ENCODE measurements around the gene ZNF124.

ZNF124 gene

GRCh38 chr1:247107694-247108093 is 64.1 kb downstream of the ZNF124 start:
- TF ChIP-seq, protein P1, sequence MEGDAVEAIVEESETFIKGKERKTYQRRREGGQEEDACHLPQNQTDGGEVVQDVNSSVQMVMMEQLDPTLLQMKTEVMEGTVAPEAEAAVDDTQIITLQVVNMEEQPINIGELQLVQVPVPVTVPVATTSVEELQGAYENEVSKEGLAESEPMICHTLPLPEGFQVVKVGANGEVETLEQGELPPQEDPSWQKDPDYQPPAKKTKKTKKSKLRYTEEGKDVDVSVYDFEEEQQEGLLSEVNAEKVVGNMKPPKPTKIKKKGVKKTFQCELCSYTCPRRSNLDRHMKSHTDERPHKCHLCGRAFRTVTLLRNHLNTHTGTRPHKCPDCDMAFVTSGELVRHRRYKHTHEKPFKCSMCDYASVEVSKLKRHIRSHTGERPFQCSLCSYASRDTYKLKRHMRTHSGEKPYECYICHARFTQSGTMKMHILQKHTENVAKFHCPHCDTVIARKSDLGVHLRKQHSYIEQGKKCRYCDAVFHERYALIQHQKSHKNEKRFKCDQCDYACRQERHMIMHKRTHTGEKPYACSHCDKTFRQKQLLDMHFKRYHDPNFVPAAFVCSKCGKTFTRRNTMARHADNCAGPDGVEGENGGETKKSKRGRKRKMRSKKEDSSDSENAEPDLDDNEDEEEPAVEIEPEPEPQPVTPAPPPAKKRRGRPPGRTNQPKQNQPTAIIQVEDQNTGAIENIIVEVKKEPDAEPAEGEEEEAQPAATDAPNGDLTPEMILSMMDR (IDR thresholded peaks at IDR 0.05; ENCODE audit: control insufficient read depth, insufficient read depth, low read depth, low read length, missing control alignments) = no peak
- no peak overlapping the region for H3K4me3 ChIP-seq (ENCODE audit: control insufficient read depth, low read depth, low read length)
- DNase-seq (ENCODE audit: low read depth) = no peak

DNA sequence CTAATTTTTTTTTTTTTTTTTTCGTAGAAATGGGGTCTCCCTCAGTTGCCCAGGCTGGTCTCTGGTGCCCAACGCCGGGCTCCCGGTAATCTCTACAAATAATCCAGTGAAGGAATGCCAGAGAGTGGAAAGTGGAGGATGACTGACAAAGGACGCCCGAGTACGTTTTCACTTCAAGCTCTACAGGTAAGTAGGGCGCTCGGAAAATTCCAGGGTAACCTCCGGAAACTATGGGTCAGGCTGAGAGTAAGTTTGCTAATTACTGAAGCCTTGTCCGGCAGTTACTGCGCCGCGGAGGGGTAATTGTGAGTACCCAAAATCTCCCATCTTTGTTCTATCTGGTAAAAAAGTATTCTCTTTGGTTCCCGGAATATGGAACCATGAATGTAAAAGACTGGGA is 65.9 kb downstream of the ZNF124 start:
- H3K4me3 ChIP-seq (ENCODE audit: control insufficient read depth, low read depth, low read length) = no peak overlapping the region
- DNase-seq (ENCODE audit: low read depth) = no peak
- TF ChIP-seq, protein P1 (IDR thresholded peaks at IDR 0.05; ENCODE audit: control insufficient read depth, insufficient read depth, low read depth, low read length, missing control alignments) = no peak

Data from AG09309 (cell line).